ENCODE results near the gene HNRNPUL1. TPM values are rescaled to one million over a fixed set of nuclear protein-coding genes. Genes with fewer than 3 reads are reported as not detected.

HNRNPUL1 gene
- total and polyA plus RNA-seq, 2 donors (not counting 1 experiment from before 2014, with no cell fraction given): 60.7 to 273 TPM

- Histone ChIP-seq H3K4me1 (ENCODE audit: control insufficient read depth in 2 of 2, insufficient read depth in 2 of 2, low read length in 2 of 2) (peaks cover 16 to 41% of the 10 kb centered on the region in 2 donors), H3K27me3 (replicated peaks in 1 of 4; ENCODE audit: control extremely low read depth in 1 of 4, control insufficient read depth in 3 of 4, insufficient read depth in 4 of 4, low read length in 3 of 4) (no peaks in the 10 kb centered on the region), H3K36me3 (replicated peaks in 1 of 2; ENCODE audit: control extremely low read depth in 1 of 2, control insufficient read depth in 1 of 2, extremely low read depth in 1 of 2, insufficient read depth in 2 of 2, low read length in 1 of 2) (peaks cover 0 to 75% of the 10 kb centered on the region in 2 experiments), H3K9ac (ENCODE audit: low read length) (no peak overlapping the region), H3K9me3 (ENCODE audit: control extremely low read depth in 1 of 3, control insufficient read depth in 2 of 3, insufficient read depth in 1 of 3, low read length in 2 of 3) (no peaks in the 10 kb centered on the region), H2AFZ (ENCODE audit: insufficient read depth, low read depth, low read length, poor library complexity, severe bottlenecking) (no peak overlapping the region), H3K79me2 (ENCODE audit: control insufficient read depth, insufficient read depth, low read length) (peaks cover 23% of the 10 kb centered on the region), H3K4me3 (ENCODE audit: control extremely low read depth in 1 of 5, extremely low read depth in 1 of 5, insufficient read depth in 1 of 5, low read depth in 2 of 5, low read length in 4 of 5) (no peak overlapping the region), H4K20me1 (ENCODE audit: control insufficient read depth, insufficient read depth, low read length, poor library complexity, severe bottlenecking) (peaks cover 24% of the 10 kb centered on the region), H3K4me2 (replicated peaks; ENCODE audit: low read depth, low read length, poor library complexity, severe bottlenecking) (no peak overlapping the region), H3K27ac (ENCODE audit: low read length in 2 of 2) (no peak overlapping the region)
- no peaks in the 10 kb centered on the region for H3K27me3 Mint-ChIP-seq
- H3K4me3 Mint-ChIP-seq: no peak overlapping the region
- ChIA-PET POLR2A (interaction anchor here (0.6 to 2.0 kb wide), 4 partner anchors 31 to 1182 kb away, joined by 3 to 6 read pairs (median 3); no protein-coding TSS in a partner anchor), CTCF (interaction anchor here (1.0 to 9.7 kb wide), 2 partner anchors 34 to 516 kb away, joined by 3 to 130 read pairs; partner anchors contain the start of gene TGFB1)
- H3K27ac Mint-ChIP-seq: peak overlapping the region; percentile 82
- no peak for DNase-seq
- H3K9me3 Mint-ChIP-seq (ENCODE audit: insufficient read depth): no peaks in the 10 kb centered on the region
- WGBS (ENCODE audit: insufficient coverage): 85% methylated on average over 4 of the region's 4 CpGs
- peaks cover 47% of the 10 kb centered on the region for H3K4me1 Mint-ChIP-seq
- TF ChIP-seq EZH2 (IDR thresholded peaks at IDR 0.05; ENCODE audit: borderline replicate concordance, insufficient read depth, low read depth, low read length, poor library complexity, severe bottlenecking) (no peak), CTCF (IDR thresholded peaks at IDR 0.05) (no peak)
- ATAC-seq (ENCODE audit: low read depth): no peak
- intact Hi-C loops (cut with micrococcal nuclease): loop anchor here (10.0 kb wide), 1 partner anchor 244 kb away; no protein-coding TSS in a partner anchor
These were observed 56.4 kb downstream of the HNRNPUL1 start for GRCh38 chr19:41320568-41320967.

GRCh38 chr19:41321204-41321599, 57.0 kb downstream of the HNRNPUL1 start:
- ChIA-PET POLR2A (interaction anchor here (0.6 to 2.0 kb wide), 4 partner anchors 13 to 1182 kb away, joined by 3 to 7 read pairs (median 4); no protein-coding TSS in a partner anchor), CTCF (interaction anchor here (0.9 to 9.7 kb wide), 4 partner anchors 13 to 119 kb away, joined by 3 to 130 read pairs (median 6); partner anchors contain the start of gene TGFB1)
- H3K4me1 ChIP-seq (ENCODE audit: control insufficient read depth in 2 of 2, insufficient read depth in 2 of 2, low read length in 2 of 2): peaks cover 22 to 48% of the 10 kb centered on the region in 2 donors
- 88% methylated on average over 7 of the region's 7 CpGs for WGBS (ENCODE audit: insufficient coverage)
- H3K9me3 Mint-ChIP-seq (ENCODE audit: insufficient read depth): no peaks in the 10 kb centered on the region
- H2AFZ ChIP-seq (ENCODE audit: insufficient read depth, low read depth, low read length, poor library complexity, severe bottlenecking): no peak overlapping the region
- no peak overlapping the region for H3K4me3 Mint-ChIP-seq
- peak overlapping the region; percentile 73 for H3K27ac Mint-ChIP-seq
- peaks cover 48% of the 10 kb centered on the region for H3K4me1 Mint-ChIP-seq
- H3K27me3 ChIP-seq (replicated peaks in 1 of 4; ENCODE audit: control extremely low read depth in 1 of 4, control insufficient read depth in 3 of 4, insufficient read depth in 4 of 4, low read length in 3 of 4): no peaks in the 10 kb centered on the region
- H3K36me3 ChIP-seq (replicated peaks in 1 of 2; ENCODE audit: control extremely low read depth in 1 of 2, control insufficient read depth in 1 of 2, extremely low read depth in 1 of 2, insufficient read depth in 2 of 2, low read length in 1 of 2): peaks cover 0 to 70% of the 10 kb centered on the region in 2 experiments
- H3K79me2 ChIP-seq (ENCODE audit: control insufficient read depth, insufficient read depth, low read length): peaks cover 17% of the 10 kb centered on the region
- TF ChIP-seq EZH2 (IDR thresholded peaks at IDR 0.05; ENCODE audit: borderline replicate concordance, insufficient read depth, low read depth, low read length, poor library complexity, severe bottlenecking): no peak
- no peak for TF ChIP-seq CTCF (IDR thresholded peaks at IDR 0.05)
- intact Hi-C loops (cut with micrococcal nuclease): loop anchor here (10.0 kb wide), 1 partner anchor 244 kb away; no protein-coding TSS in a partner anchor
- H3K9me3 ChIP-seq (ENCODE audit: control extremely low read depth in 1 of 3, control insufficient read depth in 2 of 3, insufficient read depth in 1 of 3, low read length in 2 of 3): no peaks in the 10 kb centered on the region
- no peak overlapping the region for H3K9ac ChIP-seq (ENCODE audit: low read length)
- H3K4me2 ChIP-seq (replicated peaks; ENCODE audit: low read depth, low read length, poor library complexity, severe bottlenecking): no peak overlapping the region
- no peak overlapping the region for H3K4me3 ChIP-seq (ENCODE audit: control extremely low read depth in 1 of 5, extremely low read depth in 1 of 5, insufficient read depth in 1 of 5, low read depth in 2 of 5, low read length in 4 of 5)
- no peaks in the 10 kb centered on the region for H3K27me3 Mint-ChIP-seq
- H4K20me1 ChIP-seq (ENCODE audit: control insufficient read depth, insufficient read depth, low read length, poor library complexity, severe bottlenecking): peaks cover 18% of the 10 kb centered on the region
- peak overlapping the region in 1 of 2 donors; percentile 97 for H3K27ac ChIP-seq (ENCODE audit: low read length in 2 of 2)
- ATAC-seq (ENCODE audit: low read depth) (no peak), DNase-seq (no peak)

Data from B cell (primary cell).